ENCODE measurements around the gene CDH12.
"Not testable (repeated sequence)": the region's sequence is repeated elsewhere in the genome, so short reads cannot be mapped to it uniquely, and the experiment has no call there.

Gene CDH12

GRCh38 chr5:22023784-22024183 is 829.4 kb downstream of the CDH12 start:
- DNase-seq (ENCODE audit: low read depth in 2 of 2), result no peak

- not testable (repeated sequence) for DNase-seq (ENCODE audit: low read depth in 2 of 2)
Observed at GRCh38 chr5:22012893-22013292, 840.3 kb downstream of the CDH12 start.

- DNase-seq (ENCODE audit: low read depth in 2 of 2), result not testable (repeated sequence)
Observed at GRCh38 chr5:22010808-22011207, 842.3 kb downstream of the CDH12 start.

GRCh38 chr5:22001097-22001496 is 852.0 kb downstream of the CDH12 start:
- DNase-seq (ENCODE audit: low read depth in 2 of 2), result not testable (repeated sequence)

- not testable (repeated sequence) for DNase-seq (ENCODE audit: low read depth in 2 of 2)
Observed at GRCh38 chr5:21985799-21986198, 867.3 kb downstream of the CDH12 start.

- not testable (repeated sequence) for DNase-seq (ENCODE audit: low read depth in 2 of 2)
Observed at GRCh38 chr5:21951571-21951970, 901.6 kb downstream of the CDH12 start.

GRCh38 chr5:21931116-21931515 is 922.0 kb downstream of the CDH12 start:
- DNase-seq (ENCODE audit: low read depth in 2 of 2), result no peak

- no peak for DNase-seq (ENCODE audit: low read depth in 2 of 2)
Observed at GRCh38 chr5:21919414-21920022, 933.6 kb downstream of the CDH12 start.

GRCh38 chr5:21918451-21918850 is 934.7 kb downstream of the CDH12 start:
- no peak for DNase-seq (ENCODE audit: low read depth in 2 of 2)

- DNase-seq (ENCODE audit: low read depth in 2 of 2), result no peak
Observed at GRCh38 chr5:21910731-21911130, 942.4 kb downstream of the CDH12 start.

- DNase-seq (ENCODE audit: low read depth in 2 of 2), result no peak
Observed at GRCh38 chr5:21895766-21896350, 957.3 kb downstream of the CDH12 start.

- DNase-seq (ENCODE audit: low read depth in 2 of 2), result no peak
Observed at GRCh38 chr5:21893161-21893560, 960.0 kb downstream of the CDH12 start.

GRCh38 chr5:21889581-21889980 is 963.6 kb downstream of the CDH12 start:
- no peak for DNase-seq (ENCODE audit: low read depth in 2 of 2)

- DNase-seq (ENCODE audit: low read depth in 2 of 2), result no peak
Observed at GRCh38 chr5:21882074-21882745, 970.9 kb downstream of the CDH12 start.

- DNase-seq (ENCODE audit: low read depth in 2 of 2), result no peak
Observed at GRCh38 chr5:21880164-21880563, 973.0 kb downstream of the CDH12 start.

- no peak for DNase-seq (ENCODE audit: low read depth in 2 of 2)
Observed at GRCh38 chr5:21862986-21863385, 990.2 kb downstream of the CDH12 start.

GRCh38 chr5:21858441-21858840 is 994.7 kb downstream of the CDH12 start:
- DNase-seq (ENCODE audit: low read depth in 2 of 2), result no peak

GRCh38 chr5:21856987-21857386 is 996.2 kb downstream of the CDH12 start:
- DNase-seq (ENCODE audit: low read depth in 2 of 2), result no peak

- no peak for DNase-seq (ENCODE audit: low read depth in 2 of 2)
Observed at GRCh38 chr5:21847300-21847699, 1005.8 kb downstream of the CDH12 start.

GRCh38 chr5:21844960-21845359 is 1008.2 kb downstream of the CDH12 start:
- no peak for DNase-seq (ENCODE audit: low read depth in 2 of 2)

GRCh38 chr5:21834863-21835262 is 1018.3 kb downstream of the CDH12 start:
- no peak for DNase-seq (ENCODE audit: low read depth in 2 of 2)

- no peak for DNase-seq (ENCODE audit: low read depth in 2 of 2)
Observed at GRCh38 chr5:21831145-21831787, 1021.9 kb downstream of the CDH12 start.

- DNase-seq (ENCODE audit: low read depth in 2 of 2), result no peak
Observed at GRCh38 chr5:21826884-21827283, 1026.3 kb downstream of the CDH12 start.
